Tibial nerve (tissue), 4 donors: ENCODE data around the gene FBXW8. TPM values are rescaled to one million over a fixed set of nuclear protein-coding genes. Genes with fewer than 3 reads are reported as not detected.

Experiments
- DNase-seq, 2 donors: peaks; one replicate each; pipeline ENCODE4 v3.0.0-alpha.2; 2019; ENCODE audit warnings: low spot score in 2 of 2
- H3K27ac ChIP-seq, 4 donors: fragments of 200-600 bp; sonication (generic) in 3 of 4; one replicate each; pipeline ENCODE4 v1.5.1; 2017 to 2019; ENCODE audit warnings: mild to moderate bottlenecking in 1 of 4
- H3K27me3 ChIP-seq, 2 donors: fragments of 200-600 bp; sonication (generic) in 1 of 2; one replicate each; pipeline versions ENCODE4 v1.5.1 to v1.6.0; 2017 to 2019
- H3K36me3 ChIP-seq, 3 donors: fragments of 200-600 bp; sonication (generic); one replicate each; pipeline ENCODE4 v1.5.1; 2018 to 2019
- H3K4me1 ChIP-seq, 4 donors: fragments of 200-600 bp; sonication (generic) in 3 of 4; one replicate each; pipeline ENCODE4 v1.5.1; 2017 to 2019
- H3K4me3 ChIP-seq, 4 donors: fragments of 200-600 bp; sonication (generic) in 3 of 4; one replicate each; pipeline ENCODE4 v1.5.1; 2017 to 2019; ENCODE audit warnings: mild to moderate bottlenecking in 1 of 4, moderate library complexity in 1 of 4
- H3K9me3 ChIP-seq, 4 donors: fragments of 200-600 bp; sonication (generic) in 3 of 4; one replicate each; pipeline ENCODE4 v1.5.1; 2017 to 2019
- CTCF ChIP-seq, 5 experiments: fragments of 200-600 bp in 3 of 5; fragments of 450-650 bp in 2 of 5; sonication (generic) in 3 of 5; IDR thresholded peaks; one replicate each; pipeline ENCODE4 v1.5.1; 2016 to 2019; ENCODE audit warnings: antibody characterized with exemption in 5 of 5, mild to moderate bottlenecking in 3 of 5, moderate library complexity in 2 of 5
- EP300 ChIP-seq, 2 donors: sonication (generic); formaldehyde crosslinking; IDR thresholded peaks; one replicate each; pipeline ENCODE4 v1.6.1; 2017; ENCODE audit warnings: antibody characterized with exemption in 2 of 2, mild to moderate bottlenecking in 1 of 2
- POLR2A ChIP-seq, 2 donors: fragments of 450-650 bp; IDR thresholded peaks; one replicate each; pipeline ENCODE4 v1.6.1; 2017; ENCODE audit warnings: antibody characterized with exemption in 2 of 2, mild to moderate bottlenecking in 2 of 2, moderate library complexity in 2 of 2
- WGBS, 2 donors: methylation state at CpG; one replicate each; pipeline ENCODE4 v1.1.5; 2018; 5-methylcytosine and 5-hydroxymethylcytosine counted together
- total RNA-seq, 4 donors: library from RNA; depleted of rRNA; stranded (reverse); fragments of >200 nt; gene quantifications; one replicate each; pipeline ENCODE4 v1.1.0, GENCODE V29; 2016

FBXW8 gene
- total RNA-seq, 4 donors from 2014 or later: 26.7 to 38.4 (median 29.0) TPM

GRCh38 chr12:117039891-117040309, 129.2 kb downstream of the FBXW8 start:
- WGBS, 2 donors: 83 to 93% methylated on average over 19 of the region's 19 CpGs
- Histone ChIP-seq H3K27ac (no peak overlapping the region), H3K27me3 (peaks cover 0 to 19% of the 10 kb centered on the region in 2 donors), H3K4me3 (no peak overlapping the region), H3K4me1 (peaks cover 0 to 2% (median 0%) of the 10 kb centered on the region in 4 donors), H3K9me3 (no peaks in the 10 kb centered on the region), H3K36me3 (no peaks in the 10 kb centered on the region)
- TF ChIP-seq CTCF (IDR thresholded peaks at IDR 0.05) (no peak), POLR2A (IDR thresholded peaks at IDR 0.05) (no peak), EP300 (IDR thresholded peaks at IDR 0.05) (no peak)
- DNase-seq: no peak

- H3K27ac ChIP-seq: no peak overlapping the region
- no peak for TF ChIP-seq EP300 (IDR thresholded peaks at IDR 0.05)
- no peak for TF ChIP-seq CTCF (IDR thresholded peaks at IDR 0.05)
- TF ChIP-seq POLR2A (IDR thresholded peaks at IDR 0.05): no peak
- peaks cover 0 to 13% of the 10 kb centered on the region in 2 donors for H3K27me3 ChIP-seq
- no peaks in the 10 kb centered on the region for H3K36me3 ChIP-seq
- DNase-seq: no peak
- peaks cover 0 to 8% (median 0%) of the 10 kb centered on the region in 4 donors for H3K4me1 ChIP-seq
- 62 to 73% methylated on average over 13 of the region's 13 CpGs for WGBS, 2 donors
- H3K4me3 ChIP-seq: no peak overlapping the region
- no peaks in the 10 kb centered on the region for H3K9me3 ChIP-seq
Observed at GRCh38 chr12:117040496-117040895, 129.7 kb downstream of the FBXW8 start.

- Histone ChIP-seq H3K27me3 (peaks cover 0 to 3% of the 10 kb centered on the region in 2 donors), H3K36me3 (no peaks in the 10 kb centered on the region), H3K27ac (no peak overlapping the region), H3K9me3 (no peaks in the 10 kb centered on the region), H3K4me1 (peaks cover 0 to 10% (median 0%) of the 10 kb centered on the region in 4 donors), H3K4me3 (no peak overlapping the region)
- TF ChIP-seq CTCF (IDR thresholded peaks at IDR 0.05) (no peak), POLR2A (IDR thresholded peaks at IDR 0.05) (no peak)
- WGBS, 2 donors: 90 to 93% methylated on average over 8 to 11 of the region's 11 CpGs
- DNase-seq: no peak
Observed at GRCh38 chr12:117041798-117042170, 131.0 kb downstream of the FBXW8 start.

DNA sequence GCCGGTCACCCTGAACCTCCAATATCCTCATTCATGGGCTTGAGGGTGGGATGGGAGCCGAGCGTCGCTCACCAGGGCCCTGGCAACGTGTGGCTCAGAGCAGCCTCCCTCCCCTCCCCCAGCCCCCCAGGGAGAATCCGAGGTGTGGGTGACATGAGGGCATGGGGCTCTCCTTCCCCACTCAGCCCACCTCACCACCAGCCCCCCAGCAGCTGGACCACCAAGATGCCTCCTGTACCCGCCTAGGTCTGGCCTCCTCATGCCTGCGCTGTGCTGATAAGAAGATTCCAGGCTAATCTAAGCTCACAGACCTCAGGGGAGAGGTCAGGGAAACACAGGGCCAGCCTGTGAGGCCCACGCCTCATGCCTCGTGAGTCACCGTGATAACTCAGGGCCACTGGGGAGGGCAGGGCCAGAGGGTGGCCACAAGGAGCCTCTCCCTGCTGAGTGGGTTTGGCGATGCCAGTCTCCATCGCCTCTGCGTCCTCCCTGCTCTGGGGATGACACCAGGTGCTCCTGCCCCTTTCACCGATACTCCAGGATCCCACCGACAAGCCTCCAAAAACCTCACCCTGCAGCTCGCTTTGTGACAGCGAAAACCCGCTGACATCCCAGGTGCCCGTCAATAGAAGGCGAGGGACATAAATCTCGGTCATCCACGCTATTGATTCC, 131.6 kb downstream of the FBXW8 start:
- WGBS, 2 donors: 82 to 94% methylated on average over 17 to 19 of the region's 23 CpGs
- no peak overlapping the region for H3K27ac ChIP-seq
- no peaks in the 10 kb centered on the region for H3K36me3 ChIP-seq
- DNase-seq: no peak
- TF ChIP-seq POLR2A (IDR thresholded peaks at IDR 0.05) (no peak), EP300 (IDR thresholded peaks at IDR 0.05) (no peak), CTCF (IDR thresholded peaks at IDR 0.05) (no peak)
- peaks cover 0 to 10% (median 0%) of the 10 kb centered on the region in 4 donors for H3K4me1 ChIP-seq
- H3K9me3 ChIP-seq: no peaks in the 10 kb centered on the region
- H3K4me3 ChIP-seq: no peak overlapping the region
- H3K27me3 ChIP-seq: no peaks in the 10 kb centered on the region

DNA sequence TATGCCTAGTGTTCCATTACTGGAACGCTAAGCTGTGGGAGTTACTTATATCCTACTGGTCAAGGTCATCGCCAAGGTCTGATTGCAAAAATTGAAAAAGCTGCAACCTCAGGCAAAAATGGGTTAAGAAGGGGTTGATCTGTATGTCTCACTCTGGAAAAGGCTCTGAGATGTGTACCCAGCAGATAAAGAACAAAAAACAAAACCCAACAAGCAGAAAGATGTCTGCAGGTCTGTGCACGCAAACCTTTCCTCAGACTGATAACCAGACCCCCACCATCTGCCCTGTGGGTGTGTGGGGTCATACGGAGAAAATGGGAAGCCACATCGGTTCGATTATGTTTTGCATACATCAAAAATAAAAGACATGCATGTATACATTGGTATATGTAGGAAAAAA, 132.1 kb downstream of the FBXW8 start:
- no peak overlapping the region for H3K4me3 ChIP-seq
- 78 to 87% methylated on average over 6 of the region's 6 CpGs for WGBS, 2 donors

More for the DNA sequence above, 132.1 kb downstream of the FBXW8 start:
- Histone ChIP-seq H3K4me1 (peaks cover 0 to 10% (median 0%) of the 10 kb centered on the region in 4 donors), H3K36me3 (no peaks in the 10 kb centered on the region), H3K27me3 (peaks cover 0 to 1% of the 10 kb centered on the region in 2 donors), H3K27ac (no peak overlapping the region), H3K9me3 (no peaks in the 10 kb centered on the region)
- DNase-seq: no peak
- TF ChIP-seq EP300 (IDR thresholded peaks at IDR 0.05) (no peak), CTCF (IDR thresholded peaks at IDR 0.05) (no peak), POLR2A (IDR thresholded peaks at IDR 0.05) (no peak)
